Fibroblast of skin of left quadriceps (primary cell): ENCODE measurements around the gene KCTD15.

ENCODE experiments used
- DNase-seq, 2 experiments: peaks; one replicate each; pipeline ENCODE4 v3.0.0-alpha.2; 2013; ENCODE audit warnings: low read depth in 2 of 2

The KCTD15 gene

GRCh38 chr19:33797802-33798671 is 1.4 kb downstream of the KCTD15 start:
- DNase-seq: no peak

DNA sequence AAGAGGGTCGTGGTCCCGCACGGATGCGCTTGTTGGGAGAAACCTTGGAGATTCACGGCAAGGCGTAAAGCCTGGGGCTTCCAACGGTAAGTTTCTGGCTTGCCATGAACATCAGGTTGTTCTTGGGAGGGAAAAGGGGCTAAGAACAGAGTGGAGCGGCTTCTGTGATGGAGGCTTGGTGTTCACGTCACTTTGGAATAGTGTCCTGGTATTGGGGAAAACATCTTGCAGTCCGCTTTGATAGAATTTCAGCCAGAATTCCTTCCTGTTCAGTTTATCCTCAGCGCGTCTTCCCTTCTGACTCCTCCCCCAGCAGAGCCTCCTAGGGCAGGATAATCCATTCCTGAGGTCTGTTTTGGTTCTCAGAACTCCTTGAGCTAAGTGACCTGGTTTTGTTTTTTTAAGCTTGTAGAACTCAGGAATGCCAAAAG is 2.0 kb downstream of the KCTD15 start:
- no peak for DNase-seq

DNA sequence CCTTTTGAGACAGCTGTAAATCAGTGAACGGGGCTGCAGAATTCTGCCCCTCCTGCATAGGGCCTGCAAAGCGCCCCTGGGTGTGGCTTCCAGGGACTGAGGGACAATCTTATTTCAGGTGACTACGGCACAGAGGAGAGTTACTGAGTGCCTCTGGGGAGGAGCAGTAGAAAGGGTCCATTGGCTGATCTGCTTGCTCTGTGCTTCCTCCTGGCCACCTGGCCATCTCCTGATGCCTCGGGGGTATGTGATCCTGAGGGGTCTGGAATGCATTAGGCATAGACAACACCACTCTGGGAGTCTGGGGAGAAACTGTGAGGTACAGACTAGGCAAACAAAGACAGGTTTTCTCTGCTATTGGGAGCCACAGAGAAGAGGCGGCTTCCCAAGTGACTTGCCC is 2.8 kb downstream of the KCTD15 start:
- DNase-seq: no peak

GRCh38 chr19:33800012-33800680 is 3.5 kb downstream of the KCTD15 start:
- no peak for DNase-seq

DNA sequence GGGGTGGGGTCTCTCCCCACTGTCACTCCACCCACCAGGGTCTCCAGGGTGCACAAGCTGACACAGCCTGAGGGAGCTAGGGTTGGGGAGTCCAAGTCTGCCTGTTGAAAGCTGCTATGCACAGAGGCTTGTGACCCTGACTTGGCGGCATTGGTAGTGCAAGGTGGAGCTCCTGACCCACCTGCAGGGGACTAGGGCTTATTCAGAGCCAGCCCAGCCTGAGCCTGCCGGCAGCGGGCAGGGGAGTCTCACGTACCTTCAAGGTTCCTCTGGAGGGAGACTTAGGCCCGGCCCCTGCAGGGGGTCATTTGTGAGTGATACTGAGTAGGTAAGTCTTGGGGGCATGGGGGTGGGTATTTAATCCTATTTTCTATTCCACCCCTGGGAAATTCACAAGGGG is 4.7 kb downstream of the KCTD15 start:
- DNase-seq: no peak

DNA sequence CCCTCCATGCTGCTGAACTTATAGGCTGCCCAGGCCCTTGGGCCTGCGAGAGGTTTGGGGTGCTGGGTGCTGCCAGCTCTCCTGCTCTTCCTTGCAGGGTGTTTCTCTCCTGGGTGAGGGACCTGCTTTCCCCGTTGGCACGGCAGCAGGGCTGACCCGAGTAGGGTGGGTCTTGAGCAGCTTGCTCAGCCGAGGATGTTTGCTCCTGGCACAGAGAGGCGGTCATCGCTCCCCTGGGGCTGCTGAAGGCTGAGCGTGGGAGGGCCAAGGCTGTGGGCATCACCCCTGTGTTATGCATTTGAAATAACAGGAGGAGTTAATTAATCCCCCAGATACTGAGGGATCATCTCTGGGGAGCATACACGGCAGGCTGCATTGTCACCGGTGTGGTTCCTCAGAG is 5.3 kb downstream of the KCTD15 start:
- no peak for DNase-seq

DNA sequence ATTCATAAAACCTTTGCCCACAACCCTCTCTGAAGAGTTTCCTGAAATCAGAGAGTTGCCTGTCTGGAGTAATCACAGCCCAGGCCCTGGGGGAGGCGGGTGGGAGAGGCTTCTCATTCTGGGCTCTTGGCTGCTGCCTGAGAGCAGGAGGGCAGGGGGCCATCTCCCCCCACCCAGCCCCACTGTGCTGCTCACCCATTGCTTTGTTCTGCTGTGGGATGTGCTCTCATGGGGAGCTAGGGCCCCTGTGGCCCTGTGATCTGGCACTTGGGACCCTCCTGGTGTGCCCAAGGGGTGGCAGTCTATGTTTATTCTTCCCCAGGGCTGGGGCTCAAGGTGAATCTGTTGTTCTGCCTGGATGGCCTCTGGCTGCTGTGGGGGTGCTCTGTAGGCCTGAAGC is 6.1 kb downstream of the KCTD15 start:
- DNase-seq: no peak

DNA sequence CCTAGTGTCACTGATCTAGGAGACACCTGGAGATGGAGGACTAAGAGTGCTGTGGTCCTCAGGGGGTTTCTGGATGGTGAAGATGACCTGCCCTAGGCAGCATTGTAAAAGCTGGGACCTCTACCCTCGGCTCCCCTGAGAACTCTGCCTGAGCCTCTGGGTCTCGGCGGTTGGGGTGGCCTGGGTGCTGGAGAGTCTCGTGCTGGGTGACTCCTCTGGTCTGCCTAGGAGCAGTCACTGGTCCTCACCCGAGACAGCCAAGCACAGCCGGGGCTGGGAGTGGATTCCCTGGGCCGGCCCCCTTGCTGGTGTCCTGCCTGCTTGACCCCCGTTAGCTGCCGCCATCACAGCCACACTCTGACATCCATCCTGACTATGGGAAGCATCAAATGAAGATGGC is 6.7 kb downstream of the KCTD15 start:
- no peak for DNase-seq

DNA sequence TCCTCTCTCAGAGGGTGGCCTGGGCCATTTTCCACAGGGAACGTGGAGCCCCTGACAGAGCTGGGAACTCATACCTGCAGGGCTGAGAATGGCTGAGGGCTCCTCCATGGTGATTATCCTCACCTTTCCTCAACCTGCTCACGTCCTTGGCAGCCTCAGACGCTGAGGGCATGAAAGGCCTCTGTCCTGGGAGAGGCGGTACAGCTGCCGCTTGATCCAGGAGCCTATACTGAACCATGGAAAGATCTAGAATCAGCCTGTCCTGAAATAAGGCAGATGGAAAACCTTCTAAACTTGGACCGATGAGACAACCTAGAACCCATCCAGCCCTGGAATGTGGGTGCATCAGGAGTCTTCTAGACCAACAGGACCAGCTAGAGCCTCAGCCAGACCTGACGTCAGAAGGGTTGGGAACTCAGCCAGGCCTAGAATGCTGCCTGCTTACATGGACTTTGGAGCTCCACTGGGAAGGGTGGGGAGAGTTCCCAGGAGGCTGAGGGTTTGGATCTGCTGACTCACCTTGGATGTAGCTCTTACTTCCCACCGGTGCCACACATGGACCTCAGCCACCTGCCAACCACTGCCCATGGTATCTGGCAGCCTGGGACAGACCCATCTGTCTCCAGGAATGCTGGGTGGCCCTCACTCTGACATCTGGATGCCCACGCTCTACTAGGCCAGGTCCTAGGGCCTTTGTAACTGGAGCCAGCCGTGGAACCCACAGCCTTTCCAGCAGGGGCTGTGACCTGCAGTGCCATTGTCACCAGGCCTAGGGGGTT is 7.5 kb downstream of the KCTD15 start:
- DNase-seq: no peak

DNA sequence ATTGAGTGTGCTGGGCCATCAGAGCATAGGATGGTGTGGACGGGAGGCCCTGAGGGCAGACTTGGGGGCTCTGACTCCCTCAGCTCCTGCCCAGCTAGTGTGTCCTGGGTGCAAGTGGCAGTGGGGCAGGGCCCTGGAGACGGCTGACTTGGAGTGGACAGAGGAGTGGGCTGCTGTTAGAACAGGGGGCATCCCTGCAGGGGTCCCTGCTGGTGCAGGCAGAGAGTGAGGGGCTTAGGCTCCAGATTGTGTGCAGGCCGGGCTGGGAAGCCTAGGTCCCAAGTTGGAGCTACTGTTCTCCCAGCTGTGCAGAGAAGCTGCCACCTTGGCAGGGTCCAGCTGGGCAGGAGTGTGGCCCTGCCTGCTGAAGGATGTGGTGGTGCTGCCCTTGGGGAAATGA is 8.6 kb downstream of the KCTD15 start:
- no peak for DNase-seq

DNA sequence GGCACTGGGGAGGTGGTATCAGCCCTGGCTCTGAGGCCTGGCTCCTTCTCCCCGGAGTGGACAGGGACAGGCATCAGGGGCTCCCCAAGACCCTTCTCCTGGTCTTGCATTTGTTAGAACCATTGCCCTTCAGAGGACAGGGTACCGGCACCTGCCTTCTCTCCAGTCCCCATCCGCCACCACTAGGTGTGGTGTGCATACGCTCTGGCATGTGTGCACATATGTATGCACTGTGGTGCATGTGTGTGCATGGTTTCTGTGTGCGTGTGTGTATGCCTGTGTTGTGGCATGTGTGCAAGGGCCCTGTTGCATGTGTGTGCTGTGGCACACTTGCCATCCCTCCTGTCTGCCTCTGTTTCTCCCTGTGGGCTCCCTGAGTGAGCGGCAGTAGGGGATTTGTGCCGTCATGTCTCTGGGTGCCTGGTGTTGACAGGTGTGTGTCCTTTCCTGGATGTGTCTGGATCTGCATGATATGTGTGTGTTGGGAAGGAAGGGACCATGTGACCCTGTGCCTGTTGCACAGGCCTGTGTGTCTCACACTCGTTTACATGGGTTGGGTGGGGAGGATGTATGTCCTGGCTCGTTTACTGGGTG is 9.3 kb downstream of the KCTD15 start:
- DNase-seq: no peak

GRCh38 chr19:33806434-33806881 is 9.8 kb downstream of the KCTD15 start:
- DNase-seq: no peak

GRCh38 chr19:33808399-33808798 is 11.7 kb downstream of the KCTD15 start:
- no peak for DNase-seq

- no peak for DNase-seq
Observed at GRCh38 chr19:33809960-33810359, 13.3 kb downstream of the KCTD15 start.

GRCh38 chr19:33810821-33811220 is 14.2 kb downstream of the KCTD15 start:
- no peak for DNase-seq

GRCh38 chr19:33811246-33811645 is 14.6 kb downstream of the KCTD15 start:
- DNase-seq: no peak

- DNase-seq: no peak
Observed at GRCh38 chr19:33811736-33812387, 15.2 kb downstream of the KCTD15 start.

- DNase-seq: no peak
Observed at GRCh38 chr19:33812388-33813330, 16.0 kb downstream of the KCTD15 start.

- DNase-seq: no peak
Observed at GRCh38 chr19:33813391-33814101, 16.9 kb downstream of the KCTD15 start.
